ENCODE data around the gene ESX1. TPM values are rescaled to one million over a fixed set of nuclear protein-coding genes. Genes with fewer than 3 reads are reported as not detected.

The ESX1 gene
- total RNA-seq, 1 experiment from 2014 or later, result 2.8 TPM

- TF ChIP-seq SIN3A (IDR thresholded peaks at IDR 0.05; ENCODE audit: borderline replicate concordance, insufficient read depth, low read depth, low read length), result no peak
- no peak for TF ChIP-seq REST (IDR thresholded peaks at IDR 0.05; ENCODE audit: insufficient read depth in 1 of 2, low read depth in 2 of 2, low read length in 1 of 2)
- TF ChIP-seq POLR2AphosphoS5 (IDR thresholded peaks at IDR 0.05; ENCODE audit: low read depth, low read length), result no peak
- TF ChIP-seq TCF7L2 (IDR thresholded peaks at IDR 0.05; ENCODE audit: low read depth, low read length), result no peak
- no peak for TF ChIP-seq CTCF (IDR thresholded peaks at IDR 0.05)
- POLR2A ChIA-PET, result interaction anchor here (0.6 kb wide), 1 partner anchor 1775 kb away, joined by 3 read pairs; no protein-coding TSS in a partner anchor
- CTCF ChIA-PET, result no interaction called here
- Histone ChIP-seq H3K9me3 (ENCODE audit: control insufficient read depth, insufficient read depth, low read depth, low read length) (no peaks in the 10 kb centered on the region), H3K4me1 (ENCODE audit: control insufficient read depth, insufficient read depth, low read length) (no peaks in the 10 kb centered on the region), H3K27ac (ENCODE audit: low read length) (no peak overlapping the region), H3K27me3 (ENCODE audit: control insufficient read depth, insufficient read depth, low read length) (peaks cover 3% of the 10 kb centered on the region; the same call in 1 of the 2 replicates), H3K36me3 (ENCODE audit: control insufficient read depth, insufficient read depth, low read length) (no peaks in the 10 kb centered on the region), H3K4me3 (ENCODE audit: low read depth in 2 of 2, low read length in 2 of 2) (no peak overlapping the region)
- no TSS peak for BruUV-seq (replicated peaks)
- DNase-seq (ENCODE audit: low read depth, low spot score) (no peak), ATAC-seq (no peak)
- in situ Hi-C loops (cut with HindIII; ENCODE audit: low pct_unique_long_range_greater_than_20kb, low sequenced_read_pairs), result no loop called here
- intact Hi-C loops (cut with micrococcal nuclease; ENCODE audit: unreplicated experiment), result no loop called here
These were observed 30.5 kb upstream of the ESX1 start for GRCh38 chrX:104285201-104285600.

GRCh38 chrX:104284507-104284906 lies 29.8 kb upstream of the ESX1 start:
- Histone ChIP-seq H3K9me3 (ENCODE audit: control insufficient read depth, insufficient read depth, low read depth, low read length) (no peaks in the 10 kb centered on the region), H3K27me3 (ENCODE audit: control insufficient read depth, insufficient read depth, low read length) (peaks cover 3% of the 10 kb centered on the region; the same call in 1 of the 2 replicates), H3K4me3 (ENCODE audit: low read depth in 2 of 2, low read length in 2 of 2) (no peak overlapping the region), H3K4me1 (ENCODE audit: control insufficient read depth, insufficient read depth, low read length) (no peaks in the 10 kb centered on the region), H3K36me3 (ENCODE audit: control insufficient read depth, insufficient read depth, low read length) (no peaks in the 10 kb centered on the region), H3K27ac (ENCODE audit: low read length) (no peak overlapping the region)
- DNase-seq (ENCODE audit: low read depth, low spot score) (no peak), ATAC-seq (no peak)
- intact Hi-C loops (cut with micrococcal nuclease; ENCODE audit: unreplicated experiment), result no loop called here
- no TSS peak for BruUV-seq (replicated peaks)
- in situ Hi-C loops (cut with HindIII; ENCODE audit: low pct_unique_long_range_greater_than_20kb, low sequenced_read_pairs), result no loop called here
- ChIA-PET CTCF (no interaction called here), POLR2A (no interaction called here)
- no peak for TF ChIP-seq CTCF (IDR thresholded peaks at IDR 0.05)
- no peak for TF ChIP-seq TCF7L2 (IDR thresholded peaks at IDR 0.05; ENCODE audit: low read depth, low read length)
- TF ChIP-seq SIN3A (IDR thresholded peaks at IDR 0.05; ENCODE audit: borderline replicate concordance, insufficient read depth, low read depth, low read length), result no peak
- TF ChIP-seq REST (IDR thresholded peaks at IDR 0.05; ENCODE audit: insufficient read depth in 1 of 2, low read depth in 2 of 2, low read length in 1 of 2), result no peak
- no peak for TF ChIP-seq POLR2AphosphoS5 (IDR thresholded peaks at IDR 0.05; ENCODE audit: low read depth, low read length)

Measured in Panc1 (cell line).